ENCODE results near the gene SYNGR2.

- TF ChIP-seq ZNF384 (IDR thresholded peaks at IDR 0.05) (no peak), HDGF (IDR thresholded peaks at IDR 0.05; ENCODE audit: borderline replicate concordance) (no peak), FOXA1 (IDR thresholded peaks at IDR 0.05) (no peak), SUZ12 (IDR thresholded peaks at IDR 0.05) (no peak), BHLHE40 (IDR thresholded peaks at IDR 0.05; ENCODE audit: borderline replicate concordance) (no peak), FOXM1 (IDR thresholded peaks at IDR 0.05; ENCODE audit: borderline replicate concordance) (no peak), SP1 (IDR thresholded peaks at IDR 0.05) (no peak), FOXK2 (IDR thresholded peaks at IDR 0.05) (no peak), ARNT (IDR thresholded peaks at IDR 0.05) (no peak), TARDBP (IDR thresholded peaks at IDR 0.05) (no peak), NFRKB (IDR thresholded peaks at IDR 0.05) (no peak), ELF4 (IDR thresholded peaks at IDR 0.05) (no peak)
These were observed 28.3 kb downstream of the SYNGR2 start for GRCh38 chr17:78196716-78197115.

Data from HEK293T (cell line).